Kidney epithelial cell (primary cell): ENCODE measurements around the gene KIF20A. TPM values are rescaled to one million over a fixed set of nuclear protein-coding genes. Genes with fewer than 3 reads are reported as not detected.

ENCODE experiments used
- DNase-seq: peaks from one replicate; pipeline ENCODE4 v3.0.0-alpha.2; 2010; ENCODE audit warnings: low read depth
- H3K27me3 ChIP-seq: 2 replicates; pipeline ENCODE4 v1.6.0; 2011; ENCODE audit warnings: low read length; ENCODE audit not compliant: control insufficient read depth, insufficient read depth
- H3K36me3 ChIP-seq: 2 replicates; pipeline ENCODE4 v1.5.1; 2011; ENCODE audit warnings: low read length; ENCODE audit not compliant: control insufficient read depth, insufficient read depth
- H3K4me3 ChIP-seq: 2 replicates; pipeline ENCODE4 v1.5.1; 2011; ENCODE audit warnings: low read depth, mild to moderate bottlenecking, control low read depth, low read length
- CTCF ChIP-seq: IDR thresholded peaks from 2 replicates; pipeline ENCODE4 v1.5.1; 2011; ENCODE audit warnings: mild to moderate bottlenecking, moderate library complexity, low read length, control low read depth, inconsistent platforms; ENCODE audit not compliant: insufficient read depth, poor library complexity, severe bottlenecking
- total RNA-seq: library from RNA; depleted of rRNA; stranded (reverse); fragments of >200 nt; gene quantifications from 2 replicates; pipeline ENCODE4 v1.2.3, GENCODE V29; 2015

The KIF20A gene
- total RNA-seq, 1 donor from 2014 or later: 4.4 TPM

DNA sequence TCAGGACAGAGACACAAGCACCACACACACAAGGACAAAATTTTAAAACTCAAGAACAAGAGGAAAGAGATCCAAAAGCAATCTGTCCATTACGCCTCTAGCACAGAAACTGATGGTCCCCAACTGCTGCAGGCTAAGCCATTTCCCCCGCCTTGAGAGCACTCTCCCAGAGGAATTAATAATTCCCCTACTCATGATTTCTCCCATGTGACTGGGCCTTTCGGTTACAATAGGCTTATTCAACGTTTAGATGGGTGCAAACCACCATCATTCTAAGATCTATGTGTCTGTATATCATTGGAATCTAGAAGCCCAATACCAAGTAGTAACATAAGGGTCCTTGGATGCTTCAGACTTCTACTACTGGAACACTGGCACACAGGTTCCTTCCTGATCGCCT, 19.2 kb upstream of the KIF20A start:
- H3K4me3 ChIP-seq: no peak overlapping the region
- no peak for TF ChIP-seq CTCF
- no peaks in the 10 kb centered on the region for H3K27me3 ChIP-seq
- H3K36me3 ChIP-seq: peaks cover 2% of the 10 kb centered on the region
- DNase-seq: no peak

- Histone ChIP-seq H3K36me3 (peaks cover 4% of the 10 kb centered on the region), H3K4me3 (no peak overlapping the region), H3K27me3 (no peaks in the 10 kb centered on the region)
- no peak for DNase-seq
- no peak for TF ChIP-seq CTCF
These were observed 18.2 kb upstream of the KIF20A start for GRCh38 chr5:138160706-138161105.

GRCh38 chr5:138163721-138164120, 15.2 kb upstream of the KIF20A start:
- Histone ChIP-seq H3K4me3 (no peak overlapping the region), H3K27me3 (no peaks in the 10 kb centered on the region), H3K36me3 (peaks cover 4% of the 10 kb centered on the region)
- no peak for DNase-seq
- TF ChIP-seq CTCF: no peak

GRCh38 chr5:138169124-138169523, 9.8 kb upstream of the KIF20A start:
- Histone ChIP-seq H3K27me3 (no peaks in the 10 kb centered on the region), H3K4me3 (no peak overlapping the region), H3K36me3 (peaks cover 2% of the 10 kb centered on the region)
- TF ChIP-seq CTCF: no peak
- no peak for DNase-seq

- H3K4me3 ChIP-seq: no peak overlapping the region
- TF ChIP-seq CTCF: no peak
- DNase-seq: no peak
- H3K27me3 ChIP-seq: no peaks in the 10 kb centered on the region
- no peaks in the 10 kb centered on the region for H3K36me3 ChIP-seq
These were observed 8.6 kb upstream of the KIF20A start for GRCh38 chr5:138170299-138170698.

- no peak for DNase-seq
- Histone ChIP-seq H3K4me3 (peak overlapping the region; percentile 74), H3K27me3 (no peaks in the 10 kb centered on the region), H3K36me3 (no peaks in the 10 kb centered on the region)
- TF ChIP-seq CTCF: no peak
These were observed 884 bp upstream of the KIF20A start for GRCh38 chr5:138177941-138178515.
